ENCODE data around the gene TBCE.

Gene TBCE

GRCh38 chr1:235410467-235410866 is 43.2 kb downstream of the TBCE start:
- Histone ChIP-seq H2AFZ (ENCODE audit: insufficient read depth, low read length, poor library complexity) (no peak overlapping the region), H3K23ac (ENCODE audit: low read length) (no peak overlapping the region), H4K91ac (ENCODE audit: low read depth, low read length) (peak overlapping the region; percentile 13), H2BK12ac (ENCODE audit: low read length) (no peak overlapping the region), H2AK5ac (ENCODE audit: low read length) (no peak overlapping the region), H3K18ac (ENCODE audit: low read length) (no peak overlapping the region), H3K27me3 (ENCODE audit: insufficient read depth, low read length) (no peaks in the 10 kb centered on the region), H3K36me3 (ENCODE audit: control insufficient read depth in 1 of 2, insufficient read depth in 2 of 2, low read length in 2 of 2) (peaks cover 0 to 2% of the 10 kb centered on the region in 2 experiments), H4K12ac (ENCODE audit: low read depth, low read length) (no peak overlapping the region), H3K14ac (ENCODE audit: low read length) (no peak overlapping the region), H4K8ac (ENCODE audit: low read depth, low read length) (no peak overlapping the region), H3K79me2 (ENCODE audit: control insufficient read depth, insufficient read depth, low read length, poor library complexity) (no peaks in the 10 kb centered on the region), H3K27ac (ENCODE audit: low read depth, low read length) (no peak overlapping the region), H3K79me1 (ENCODE audit: low read length) (no peaks in the 10 kb centered on the region), H2BK120ac (ENCODE audit: insufficient read depth, low read length, poor library complexity) (no peak overlapping the region), H3K9me3 (ENCODE audit: insufficient read depth, low read depth, low read length) (no peaks in the 10 kb centered on the region), H2BK5ac (ENCODE audit: low read depth, low read length, poor library complexity) (no peak overlapping the region), H3K4me3 (ENCODE audit: low read depth, low read length) (no peak overlapping the region), H3K4ac (ENCODE audit: low read depth, low read length) (no peak overlapping the region), H3K4me2 (ENCODE audit: low read length) (no peak overlapping the region), H3K4me1 (ENCODE audit: control insufficient read depth in 1 of 2, insufficient read depth in 2 of 2, low read length in 2 of 2) (peaks cover 0 to 3% of the 10 kb centered on the region in 2 experiments), H3K9ac (ENCODE audit: low read length) (no peak overlapping the region)
- WGBS (ENCODE audit: extremely low coverage, insufficient coverage, insufficient read length) = no CpG with 5 or more reads among the region's 5 CpGs
- DNase-seq = peak in 1 of 2 donors; percentile 15

GRCh38 chr1:235411489-235412486 is 44.6 kb downstream of the TBCE start:
- H3K4me3 ChIP-seq (ENCODE audit: low read depth, low read length) = no peak overlapping the region
- no peak overlapping the region for H4K8ac ChIP-seq (ENCODE audit: low read depth, low read length)
- DNase-seq = peak; percentile 53 to 71
- H3K79me1 ChIP-seq (ENCODE audit: low read length) = no peaks in the 10 kb centered on the region
- no peak overlapping the region for H3K27ac ChIP-seq (ENCODE audit: low read depth, low read length)
- H3K4me1 ChIP-seq (ENCODE audit: control insufficient read depth in 1 of 2, insufficient read depth in 2 of 2, low read length in 2 of 2) = peaks cover 0 to 3% of the 10 kb centered on the region in 2 experiments
- no peak overlapping the region for H2AK5ac ChIP-seq (ENCODE audit: low read length)
- no peaks in the 10 kb centered on the region for H3K27me3 ChIP-seq (ENCODE audit: insufficient read depth, low read length)
- H3K23ac ChIP-seq (ENCODE audit: low read length) = no peak overlapping the region
- no peak overlapping the region for H3K9ac ChIP-seq (ENCODE audit: low read length)
- H2BK12ac ChIP-seq (ENCODE audit: low read length) = no peak overlapping the region
- H3K4me2 ChIP-seq (ENCODE audit: low read length) = no peak overlapping the region
- no peak overlapping the region for H3K14ac ChIP-seq (ENCODE audit: low read length)
- no peak overlapping the region for H2BK5ac ChIP-seq (ENCODE audit: low read depth, low read length, poor library complexity)
- no peak overlapping the region for H4K91ac ChIP-seq (ENCODE audit: low read depth, low read length)
- WGBS (ENCODE audit: extremely low coverage, insufficient coverage, insufficient read length) = no CpG with 5 or more reads among the region's 5 CpGs
- no peak overlapping the region for H3K18ac ChIP-seq (ENCODE audit: low read length)
- H3K79me2 ChIP-seq (ENCODE audit: control insufficient read depth, insufficient read depth, low read length, poor library complexity) = no peaks in the 10 kb centered on the region
- no peak overlapping the region for H4K12ac ChIP-seq (ENCODE audit: low read depth, low read length)
- peaks cover 0 to 2% of the 10 kb centered on the region in 2 experiments for H3K36me3 ChIP-seq (ENCODE audit: control insufficient read depth in 1 of 2, insufficient read depth in 2 of 2, low read length in 2 of 2)
- no peak overlapping the region for H2AFZ ChIP-seq (ENCODE audit: insufficient read depth, low read length, poor library complexity)
- no peak overlapping the region for H3K4ac ChIP-seq (ENCODE audit: low read depth, low read length)
- no peak overlapping the region for H2BK120ac ChIP-seq (ENCODE audit: insufficient read depth, low read length, poor library complexity)
- H3K9me3 ChIP-seq (ENCODE audit: insufficient read depth, low read depth, low read length) = no peaks in the 10 kb centered on the region

- Histone ChIP-seq H3K9ac (ENCODE audit: low read length) (no peak overlapping the region), H3K9me3 (ENCODE audit: insufficient read depth, low read depth, low read length) (no peaks in the 10 kb centered on the region), H3K4ac (ENCODE audit: low read depth, low read length) (no peak overlapping the region), H3K27ac (ENCODE audit: low read depth, low read length) (no peak overlapping the region), H3K18ac (ENCODE audit: low read length) (no peak overlapping the region), H3K23ac (ENCODE audit: low read length) (no peak overlapping the region), H4K12ac (ENCODE audit: low read depth, low read length) (no peak overlapping the region), H4K8ac (ENCODE audit: low read depth, low read length) (no peak overlapping the region), H3K4me1 (ENCODE audit: control insufficient read depth in 1 of 2, insufficient read depth in 2 of 2, low read length in 2 of 2) (peaks cover 0 to 3% of the 10 kb centered on the region in 2 experiments), H3K27me3 (ENCODE audit: insufficient read depth, low read length) (no peaks in the 10 kb centered on the region), H2AK5ac (ENCODE audit: low read length) (no peak overlapping the region), H2AFZ (ENCODE audit: insufficient read depth, low read length, poor library complexity) (no peak overlapping the region), H2BK12ac (ENCODE audit: low read length) (no peak overlapping the region), H2BK5ac (ENCODE audit: low read depth, low read length, poor library complexity) (no peak overlapping the region), H3K14ac (ENCODE audit: low read length) (no peak overlapping the region), H3K36me3 (ENCODE audit: control insufficient read depth in 1 of 2, insufficient read depth in 2 of 2, low read length in 2 of 2) (peaks cover 0 to 2% of the 10 kb centered on the region in 2 experiments), H3K79me2 (ENCODE audit: control insufficient read depth, insufficient read depth, low read length, poor library complexity) (no peaks in the 10 kb centered on the region), H3K4me2 (ENCODE audit: low read length) (no peak overlapping the region), H3K79me1 (ENCODE audit: low read length) (no peaks in the 10 kb centered on the region), H4K91ac (ENCODE audit: low read depth, low read length) (no peak overlapping the region), H3K4me3 (ENCODE audit: low read depth, low read length) (no peak overlapping the region), H2BK120ac (ENCODE audit: insufficient read depth, low read length, poor library complexity) (no peak overlapping the region)
- WGBS (ENCODE audit: extremely low coverage, insufficient coverage, insufficient read length) = no CpG with 5 or more reads among the region's 7 CpGs
- peak; percentile 76 to 87 for DNase-seq
Observed at GRCh38 chr1:235415008-235415904, 48.0 kb downstream of the TBCE start.

- H3K23ac ChIP-seq (ENCODE audit: low read length) = no peak overlapping the region
- H3K27ac ChIP-seq (ENCODE audit: low read depth, low read length) = no peak overlapping the region
Observed at GRCh38 chr1:235416662-235417049, 49.4 kb downstream of the TBCE start.

More at GRCh38 chr1:235416662-235417049, 49.4 kb downstream of the TBCE start:
- Histone ChIP-seq H3K18ac (ENCODE audit: low read length) (no peak overlapping the region), H4K8ac (ENCODE audit: low read depth, low read length) (no peak overlapping the region), H4K12ac (ENCODE audit: low read depth, low read length) (no peak overlapping the region), H2BK120ac (ENCODE audit: insufficient read depth, low read length, poor library complexity) (no peak overlapping the region), H2BK12ac (ENCODE audit: low read length) (no peak overlapping the region), H2AFZ (ENCODE audit: insufficient read depth, low read length, poor library complexity) (no peak overlapping the region), H2AK5ac (ENCODE audit: low read length) (no peak overlapping the region), H3K4me1 (ENCODE audit: control insufficient read depth in 1 of 2, insufficient read depth in 2 of 2, low read length in 2 of 2) (no peaks in the 10 kb centered on the region), H3K9ac (ENCODE audit: low read length) (no peak overlapping the region), H3K36me3 (ENCODE audit: control insufficient read depth in 1 of 2, insufficient read depth in 2 of 2, low read length in 2 of 2) (peaks cover 0 to 2% of the 10 kb centered on the region in 2 experiments), H3K14ac (ENCODE audit: low read length) (no peak overlapping the region), H3K4ac (ENCODE audit: low read depth, low read length) (no peak overlapping the region), H3K27me3 (ENCODE audit: insufficient read depth, low read length) (no peaks in the 10 kb centered on the region), H3K79me2 (ENCODE audit: control insufficient read depth, insufficient read depth, low read length, poor library complexity) (no peaks in the 10 kb centered on the region), H3K9me3 (ENCODE audit: insufficient read depth, low read depth, low read length) (no peaks in the 10 kb centered on the region), H2BK5ac (ENCODE audit: low read depth, low read length, poor library complexity) (no peak overlapping the region), H4K91ac (ENCODE audit: low read depth, low read length) (no peak overlapping the region), H3K4me3 (ENCODE audit: low read depth, low read length) (no peak overlapping the region), H3K79me1 (ENCODE audit: low read length) (no peaks in the 10 kb centered on the region), H3K4me2 (ENCODE audit: low read length) (no peak overlapping the region)
- WGBS (ENCODE audit: extremely low coverage, insufficient coverage, insufficient read length) = no CpG with 5 or more reads among the region's 1 CpG
- peak; percentile 22 to 63 for DNase-seq
